ENCODE results near the gene NECTIN1. TPM values are rescaled to one million over a fixed set of nuclear protein-coding genes. Genes with fewer than 3 reads are reported as not detected.

NECTIN1 gene
- total RNA-seq, 2 donors from 2014 or later = 4.0 to 4.4 TPM

DNA sequence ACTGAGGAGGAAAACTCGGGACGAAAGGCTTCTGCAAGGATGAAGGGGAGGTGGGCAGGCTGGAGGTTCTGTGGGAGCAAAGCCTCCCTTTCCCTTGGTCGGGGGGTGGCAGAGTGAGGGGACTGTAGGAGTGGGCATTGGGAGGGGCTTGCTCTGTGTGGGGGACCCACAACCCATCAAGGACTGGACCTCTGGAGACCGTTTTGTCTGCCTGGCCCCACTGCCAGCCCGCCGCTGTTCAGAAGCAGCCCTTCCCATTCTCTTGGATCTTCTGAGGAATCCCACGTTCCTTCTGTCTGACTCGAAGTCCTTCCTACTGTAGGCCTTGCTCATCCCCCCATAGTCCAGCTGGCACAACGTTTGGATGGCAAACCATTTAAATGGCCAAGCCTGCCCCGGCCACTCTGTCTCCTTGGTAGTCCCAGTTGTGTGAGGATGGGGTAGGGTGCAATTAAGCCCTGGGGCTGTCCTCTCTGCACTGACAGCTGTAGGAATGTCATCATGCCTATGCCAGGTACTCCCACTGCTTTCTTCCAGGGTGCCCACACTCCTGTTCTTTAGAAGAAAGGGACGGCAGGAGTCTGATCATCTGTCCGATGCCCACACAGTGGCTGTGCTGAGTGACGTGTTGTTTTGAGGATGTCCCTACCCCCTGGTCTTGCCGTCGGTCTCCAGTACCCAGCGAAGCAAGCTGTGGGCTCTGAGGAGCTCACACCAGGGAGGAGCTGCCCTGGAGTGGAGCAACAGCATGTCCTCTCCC, 17.0 kb upstream of the NECTIN1 start:
- Histone ChIP-seq H3K4me3 (no peak overlapping the region), H3K9me3 (no peaks in the 10 kb centered on the region), H3K4me1 (peaks cover 0 to 12% of the 10 kb centered on the region in 2 donors), H3K36me3 (no peaks in the 10 kb centered on the region), H3K27me3 (no peaks in the 10 kb centered on the region), H3K27ac (no peak overlapping the region)
- TF ChIP-seq, protein P1, sequence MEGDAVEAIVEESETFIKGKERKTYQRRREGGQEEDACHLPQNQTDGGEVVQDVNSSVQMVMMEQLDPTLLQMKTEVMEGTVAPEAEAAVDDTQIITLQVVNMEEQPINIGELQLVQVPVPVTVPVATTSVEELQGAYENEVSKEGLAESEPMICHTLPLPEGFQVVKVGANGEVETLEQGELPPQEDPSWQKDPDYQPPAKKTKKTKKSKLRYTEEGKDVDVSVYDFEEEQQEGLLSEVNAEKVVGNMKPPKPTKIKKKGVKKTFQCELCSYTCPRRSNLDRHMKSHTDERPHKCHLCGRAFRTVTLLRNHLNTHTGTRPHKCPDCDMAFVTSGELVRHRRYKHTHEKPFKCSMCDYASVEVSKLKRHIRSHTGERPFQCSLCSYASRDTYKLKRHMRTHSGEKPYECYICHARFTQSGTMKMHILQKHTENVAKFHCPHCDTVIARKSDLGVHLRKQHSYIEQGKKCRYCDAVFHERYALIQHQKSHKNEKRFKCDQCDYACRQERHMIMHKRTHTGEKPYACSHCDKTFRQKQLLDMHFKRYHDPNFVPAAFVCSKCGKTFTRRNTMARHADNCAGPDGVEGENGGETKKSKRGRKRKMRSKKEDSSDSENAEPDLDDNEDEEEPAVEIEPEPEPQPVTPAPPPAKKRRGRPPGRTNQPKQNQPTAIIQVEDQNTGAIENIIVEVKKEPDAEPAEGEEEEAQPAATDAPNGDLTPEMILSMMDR (IDR thresholded peaks at IDR 0.05) = no peak
- DNase-seq (ENCODE audit: low spot score) = no peak

DNA sequence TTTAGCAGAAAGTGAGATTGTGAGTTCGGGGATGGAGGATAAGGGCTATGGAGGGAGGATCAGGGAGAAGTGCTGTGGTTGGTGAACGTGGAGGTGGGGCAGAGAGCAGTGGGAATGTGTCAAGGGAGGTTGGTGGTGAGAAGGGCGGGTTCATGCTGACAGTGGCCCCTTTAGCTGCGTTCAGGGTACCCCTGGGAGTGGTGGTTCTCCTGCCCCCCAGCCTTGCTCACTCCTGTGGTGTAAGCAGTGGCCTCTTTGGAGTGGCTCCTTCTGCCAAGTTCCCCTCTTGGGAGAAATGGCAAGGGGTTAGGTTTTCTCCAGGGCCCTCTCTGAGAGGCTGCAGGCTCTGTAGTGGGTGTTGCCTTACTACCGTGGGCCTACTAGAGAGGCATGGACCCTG, 16.1 kb upstream of the NECTIN1 start:
- Histone ChIP-seq H3K4me1 (peaks cover 0 to 12% of the 10 kb centered on the region in 2 donors), H3K36me3 (no peaks in the 10 kb centered on the region), H3K9me3 (no peaks in the 10 kb centered on the region), H3K4me3 (no peak overlapping the region), H3K27me3 (no peaks in the 10 kb centered on the region), H3K27ac (no peak overlapping the region)
- DNase-seq (ENCODE audit: low spot score) = no peak
- TF ChIP-seq, protein P1 (IDR thresholded peaks at IDR 0.05) = no peak

DNA sequence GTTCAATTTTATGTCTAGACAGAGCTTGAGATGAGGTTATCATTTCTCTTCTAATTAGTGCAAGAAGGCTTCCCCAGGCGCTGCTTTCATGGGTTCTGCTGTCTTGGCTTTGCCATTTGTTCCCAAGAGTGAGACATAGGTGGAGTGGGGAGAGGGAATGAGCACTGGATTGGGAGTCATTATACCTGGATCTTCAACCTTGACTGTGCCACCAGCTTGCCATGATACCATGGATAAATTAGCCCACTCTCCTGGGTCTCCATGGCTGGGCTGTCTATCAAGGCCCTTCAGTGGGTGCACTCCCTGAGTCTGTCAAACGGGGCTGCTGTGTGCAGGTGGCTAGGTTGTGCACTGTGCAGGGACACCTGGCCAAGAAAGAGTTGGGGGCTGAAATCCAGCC, 15.6 kb upstream of the NECTIN1 start:
- no peaks in the 10 kb centered on the region for H3K9me3 ChIP-seq
- TF ChIP-seq, protein P1 (IDR thresholded peaks at IDR 0.05) = no peak
- no peak overlapping the region for H3K27ac ChIP-seq
- no peaks in the 10 kb centered on the region for H3K27me3 ChIP-seq
- no peaks in the 10 kb centered on the region for H3K36me3 ChIP-seq
- H3K4me3 ChIP-seq = no peak overlapping the region
- peaks cover 0 to 12% of the 10 kb centered on the region in 2 donors for H3K4me1 ChIP-seq
- DNase-seq (ENCODE audit: low spot score) = no peak

DNA sequence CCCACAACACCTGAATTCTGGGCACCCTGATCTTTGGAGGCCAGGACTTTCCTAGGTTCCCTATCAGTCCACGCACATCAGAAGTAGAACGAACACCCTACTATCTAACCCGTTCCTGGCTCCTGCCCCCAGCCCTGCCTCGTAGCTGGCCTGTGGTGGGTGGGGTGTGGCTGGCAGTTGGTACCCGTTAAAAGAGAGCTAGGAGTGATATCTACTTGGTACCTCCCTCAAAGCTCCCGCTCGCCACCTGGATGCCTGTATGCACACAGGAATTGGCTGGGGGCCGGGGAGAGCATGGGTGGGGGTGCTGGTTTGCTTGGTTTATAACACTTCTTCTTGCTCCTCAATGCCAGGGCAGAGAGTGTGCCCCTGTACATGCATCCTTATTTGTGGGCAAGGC, 14.0 kb upstream of the NECTIN1 start:
- TF ChIP-seq, protein P1 (IDR thresholded peaks at IDR 0.05) = no peak
- no peak overlapping the region for H3K27ac ChIP-seq
- H3K4me3 ChIP-seq = peak overlapping the region in 1 of 2 donors; percentile 35
- peaks cover 0 to 12% of the 10 kb centered on the region in 2 donors for H3K4me1 ChIP-seq
- H3K9me3 ChIP-seq = no peaks in the 10 kb centered on the region
- H3K27me3 ChIP-seq = no peaks in the 10 kb centered on the region
- DNase-seq (ENCODE audit: low spot score) = no peak
- no peaks in the 10 kb centered on the region for H3K36me3 ChIP-seq

GRCh38 chr11:119742263-119742861, 13.4 kb upstream of the NECTIN1 start:
- no peak for DNase-seq (ENCODE audit: low spot score)
- TF ChIP-seq, protein P1 (IDR thresholded peaks at IDR 0.05) = no peak
- H3K27ac ChIP-seq = no peak overlapping the region
- H3K27me3 ChIP-seq = no peaks in the 10 kb centered on the region
- peaks cover 0 to 12% of the 10 kb centered on the region in 2 donors for H3K4me1 ChIP-seq
- no peaks in the 10 kb centered on the region for H3K9me3 ChIP-seq
- no peaks in the 10 kb centered on the region for H3K36me3 ChIP-seq
- H3K4me3 ChIP-seq = peak overlapping the region; percentile 4 to 35

Measured in right atrium auricular region (tissue), 2 donors.